ENCODE data around the gene NGEF. TPM values are rescaled to one million over a fixed set of nuclear protein-coding genes. Genes with fewer than 3 reads are reported as not detected.

Gene NGEF
- total RNA-seq: 1 to 10 TPM in 1 of 2 donors, under 1 TPM in 1; 0.81 to 3.6 TPM

GRCh38 chr2:233013027-233013461 is at the start of gene NGEF:
Gene NGEF (minus strand): TSS chr2:233013256. CDS start chr2:232974890, 38,366 bp downstream.
- Histone ChIP-seq H3K4me1 (ENCODE audit: control insufficient read depth in 1 of 2, low read depth in 2 of 2) (peaks cover 6 to 7% of the 10 kb centered on the region in 2 donors), H3K27me3 (replicated peaks; ENCODE audit: insufficient read depth) (no peaks in the 10 kb centered on the region), H3K4me3 (no peak within 1 kb of the TSS), H3K27ac (no peak within 1 kb of the TSS), H3K36me3 (no peaks in the 10 kb centered on the region), H3K9me3 (no peaks in the 10 kb centered on the region)
- TF ChIP-seq CTCF (IDR thresholded peaks at IDR 0.05): no peak
- ATAC-seq (ENCODE audit: insufficient number of reproducible peaks, low FRiP score, low read depth) (no peak), DNase-seq (ENCODE audit: low spot score) (no peak)

- Histone ChIP-seq H3K27me3 (replicated peaks; ENCODE audit: insufficient read depth) (no peaks in the 10 kb centered on the region), H3K9me3 (no peaks in the 10 kb centered on the region), H3K27ac (peak overlapping the region in 1 of 2 donors; percentile 55), H3K36me3 (no peaks in the 10 kb centered on the region), H3K4me1 (ENCODE audit: control insufficient read depth in 1 of 2, low read depth in 2 of 2) (peaks cover 0 to 3% of the 10 kb centered on the region in 2 donors), H3K4me3 (peak overlapping the region; percentile 72)
- ATAC-seq (ENCODE audit: insufficient number of reproducible peaks, low FRiP score, low read depth) (no peak), DNase-seq (ENCODE audit: low spot score) (no peak)
- TF ChIP-seq CTCF (IDR thresholded peaks at IDR 0.05): no peak
Measured at GRCh38 chr2:233062451-233062850, 49.4 kb upstream of the NGEF start.

GRCh38 chr2:233061591-233062450 is 48.8 kb upstream of the NGEF start:
- H3K27me3 ChIP-seq (replicated peaks; ENCODE audit: insufficient read depth): no peaks in the 10 kb centered on the region
- H3K4me3 ChIP-seq: peak overlapping the region; percentile 72
- DNase-seq (ENCODE audit: low spot score) (no peak), ATAC-seq (ENCODE audit: insufficient number of reproducible peaks, low FRiP score, low read depth) (no peak)
- no peaks in the 10 kb centered on the region for H3K36me3 ChIP-seq
- no peaks in the 10 kb centered on the region for H3K9me3 ChIP-seq
- peaks cover 0 to 3% of the 10 kb centered on the region in 2 donors for H3K4me1 ChIP-seq (ENCODE audit: control insufficient read depth in 1 of 2, low read depth in 2 of 2)
- peak overlapping the region in 1 of 2 donors; percentile 55 for H3K27ac ChIP-seq
- TF ChIP-seq CTCF (IDR thresholded peaks at IDR 0.05): no peak

GRCh38 chr2:233060980-233061590 is 48.0 kb upstream of the NGEF start:
- no peak for ATAC-seq (ENCODE audit: insufficient number of reproducible peaks, low FRiP score, low read depth)

More at GRCh38 chr2:233060980-233061590, 48.0 kb upstream of the NGEF start:
- no peak for DNase-seq (ENCODE audit: low spot score)
- Histone ChIP-seq H3K4me3 (peak overlapping the region; percentile 72), H3K27me3 (replicated peaks; ENCODE audit: insufficient read depth) (no peaks in the 10 kb centered on the region), H3K4me1 (ENCODE audit: control insufficient read depth in 1 of 2, low read depth in 2 of 2) (peaks cover 0 to 3% of the 10 kb centered on the region in 2 donors), H3K27ac (peak overlapping the region in 1 of 2 donors; percentile 55), H3K36me3 (no peaks in the 10 kb centered on the region), H3K9me3 (no peaks in the 10 kb centered on the region)
- TF ChIP-seq CTCF (IDR thresholded peaks at IDR 0.05): no peak

Measured in thoracic aorta (tissue), 2 donors.